Bone marrow (tissue), 2 donors: ENCODE measurements around the gene KRTAP1-5.
"Not testable (repeated sequence)": the region's sequence is repeated elsewhere in the genome, so short reads cannot be mapped to it uniquely, and the experiment has no call there.

Source experiments
- DNase-seq, 2 donors: peaks; one replicate each; lab custom pipeline; 2025; lab: John Stamatoyannopoulos, UW

Gene KRTAP1-5

GRCh38 chr17:41026715-41027471, at the start of gene KRTAP1-5:
Gene KRTAP1-5, minus strand, starts transcription at chr17:41027208. Its CDS starts 53 bp downstream, at chr17:41027155.
- DNase-seq, result no peak

GRCh38 chr17:41076788-41077187, 49.8 kb upstream of the KRTAP1-5 start:
- no peak for DNase-seq

GRCh38 chr17:41073676-41074075, 46.7 kb upstream of the KRTAP1-5 start:
- no peak for DNase-seq

GRCh38 chr17:41071606-41072360, 44.8 kb upstream of the KRTAP1-5 start:
- DNase-seq, result no peak

- DNase-seq, result no peak
These were observed 42.0 kb upstream of the KRTAP1-5 start for GRCh38 chr17:41069031-41069430.

- no peak for DNase-seq
These were observed 40.3 kb upstream of the KRTAP1-5 start for GRCh38 chr17:41067281-41067680.

GRCh38 chr17:41065829-41066624, 39.0 kb upstream of the KRTAP1-5 start, which contains the start of gene KRTAP2-4:
Gene KRTAP2-4, minus strand, starts transcription at chr17:41065879. Its CDS starts 34 bp downstream, at chr17:41065845.
- no peak for DNase-seq

- not testable (repeated sequence) for DNase-seq
These were observed 38.1 kb upstream of the KRTAP1-5 start for GRCh38 chr17:41065016-41065689.

GRCh38 chr17:41064301-41064700, 37.3 kb upstream of the KRTAP1-5 start:
- no peak for DNase-seq

GRCh38 chr17:41063449-41063848, 36.4 kb upstream of the KRTAP1-5 start:
- no peak for DNase-seq

GRCh38 chr17:41061964-41062363, 35.0 kb upstream of the KRTAP1-5 start:
- DNase-seq, result no peak

GRCh38 chr17:41060052-41060604, 33.1 kb upstream of the KRTAP1-5 start, which contains the start of gene KRTAP2-3:
Gene KRTAP2-3, minus strand, starts transcription at chr17:41060114. Its CDS starts 64 bp downstream, at chr17:41060050.
- DNase-seq, result no peak

GRCh38 chr17:41059276-41060051, 32.5 kb upstream of the KRTAP1-5 start:
- DNase-seq, result not testable (repeated sequence)

- no peak for DNase-seq
These were observed 31.7 kb upstream of the KRTAP1-5 start for GRCh38 chr17:41058741-41059140.

GRCh38 chr17:41057547-41057946, 30.5 kb upstream of the KRTAP1-5 start:
- no peak for DNase-seq

- not testable (repeated sequence) for DNase-seq
These were observed 28.1 kb upstream of the KRTAP1-5 start, which contains the start of gene KRTAP2-2 for GRCh38 chr17:41055130-41055529. Gene KRTAP2-2, minus strand, starts transcription at chr17:41055230. Its CDS starts 19 bp downstream, at chr17:41055211.

- not testable (repeated sequence) for DNase-seq
These were observed 27.5 kb upstream of the KRTAP1-5 start for GRCh38 chr17:41054556-41054955.

- DNase-seq, result no peak
These were observed 27.0 kb upstream of the KRTAP1-5 start for GRCh38 chr17:41054025-41054424.

GRCh38 chr17:41052566-41052965, 25.6 kb upstream of the KRTAP1-5 start:
- DNase-seq, result no peak

- no peak for DNase-seq
These were observed 22.1 kb upstream of the KRTAP1-5 start for GRCh38 chr17:41049110-41049509.
